Muscle of leg (tissue), 11 donors: ENCODE measurements around the gene PPP6R1. TPM values are rescaled to one million over a fixed set of nuclear protein-coding genes. Genes with fewer than 3 reads are reported as not detected.

Experiments
- DNase-seq: peaks from one replicate; pipeline ENCODE4 v3.0.0; 2013
- H3K27ac ChIP-seq: one replicate; pipeline ENCODE4 v1.5.1; 2013; ENCODE audit warnings: mild to moderate bottlenecking, low read length, control low read depth
- H3K27me3 ChIP-seq: one replicate; pipeline ENCODE4 v1.6.1; 2013; ENCODE audit warnings: low read length; ENCODE audit not compliant: control insufficient read depth, insufficient read depth
- H3K36me3 ChIP-seq: one replicate; pipeline ENCODE4 v1.6.1; 2013; ENCODE audit warnings: low read length; ENCODE audit not compliant: control insufficient read depth, insufficient read depth
- H3K4me1 ChIP-seq: one replicate; pipeline ENCODE4 v1.6.1; 2013; ENCODE audit warnings: low read length; ENCODE audit not compliant: control insufficient read depth, insufficient read depth
- H3K4me3 ChIP-seq: one replicate; pipeline ENCODE4 v1.5.1; 2013; ENCODE audit warnings: low read length, control low read depth
- H3K9me3 ChIP-seq: replicated peaks from 2 replicates; pipeline ENCODE4 v1.6.1; 2013; ENCODE audit warnings: low read depth, low read length; ENCODE audit not compliant: control insufficient read depth
- WGBS: methylation state at CpG from one replicate; pipeline ENCODE4 v1.1.5; 2013; ENCODE audit warnings: missing lambda C conversion rate; ENCODE audit not compliant: insufficient coverage; 5-methylcytosine and 5-hydroxymethylcytosine counted together
- polyA plus RNA-seq, 8 donors: library from polyadenylated mRNA; unstranded; fragments of 120-200 nt; gene quantifications; one replicate each; pipeline versions ENCODE4 v1.2.1 to v1.2.3, GENCODE V29; 2013; ENCODE audit warnings: inconsistent platforms in 1 of 8, low replicate concordance in 1 of 8; ENCODE audit not compliant: insufficient read length in 8 of 8, insufficient read depth in 1 of 8
- total RNA-seq: library from RNA; stranded (reverse); fragments of 120-200 nt; gene quantifications from one replicate; pipeline ENCODE4 v1.2.4, GENCODE V29; 2013

The PPP6R1 gene
- total and polyA plus RNA-seq, 9 donors: 12.5 to 37.2 (median 32.1) TPM

DNA sequence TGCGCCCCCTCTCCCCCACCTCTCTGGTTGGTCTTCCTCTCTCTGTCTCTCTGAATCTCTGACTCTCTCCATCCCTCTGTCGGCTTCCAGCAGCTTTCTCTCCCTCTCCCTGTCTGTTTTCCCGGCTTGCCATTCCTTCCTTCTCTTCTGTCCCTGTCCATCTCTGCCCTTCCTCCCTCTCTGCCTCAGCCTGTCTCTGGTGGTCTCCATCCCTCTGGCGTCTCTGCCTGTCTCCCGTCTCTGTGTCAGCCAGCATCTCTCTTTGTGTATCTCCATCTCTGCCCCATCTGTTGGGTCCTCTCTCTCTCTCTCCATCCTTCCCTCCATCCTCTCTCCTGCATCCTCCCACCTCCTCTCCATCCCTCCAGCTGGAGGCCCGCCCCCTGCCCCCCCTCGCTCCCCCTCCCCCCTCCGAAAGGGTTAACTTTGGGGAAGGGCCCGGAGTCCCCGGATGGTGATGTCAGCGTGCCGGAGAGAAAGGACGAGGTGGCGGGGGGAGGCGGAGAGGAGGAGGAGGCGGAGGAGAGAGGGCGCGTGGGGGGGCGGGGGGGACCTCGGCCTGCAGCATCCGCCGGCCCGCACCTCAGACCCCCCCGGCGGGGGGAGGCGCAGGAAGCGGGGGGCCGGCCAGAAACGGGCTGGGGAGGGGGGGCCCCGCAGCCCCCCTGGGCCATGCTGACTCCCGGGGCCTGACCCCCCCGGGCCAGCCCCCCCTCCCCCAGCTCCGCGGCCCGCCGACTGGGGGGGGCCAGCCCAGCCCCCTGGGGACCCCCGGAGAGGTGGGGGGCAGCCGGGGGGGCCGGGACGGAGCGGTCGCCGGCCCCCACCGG lies 24.9 kb upstream of the PPP6R1 start, which contains the start of gene BRSK1:
Gene BRSK1, plus strand, starts transcription at position 450 of the 830 bp plus-strand sequence. CDS start 446 bp downstream, outside the sequence.
- H3K27ac ChIP-seq: peak within 1 kb of the TSS; percentile 71
- H3K27me3 ChIP-seq: no peaks in the 10 kb centered on the region
- DNase-seq: peak; percentile 91
- peaks cover 26% of the 10 kb centered on the region for H3K4me1 ChIP-seq
- peaks cover 10% of the 10 kb centered on the region for H3K36me3 ChIP-seq
- peak within 1 kb of the TSS; percentile 33 for H3K4me3 ChIP-seq
- WGBS: 11% methylated on average over 12 of the region's 44 CpGs
- no peaks in the 10 kb centered on the region for H3K9me3 ChIP-seq

DNA sequence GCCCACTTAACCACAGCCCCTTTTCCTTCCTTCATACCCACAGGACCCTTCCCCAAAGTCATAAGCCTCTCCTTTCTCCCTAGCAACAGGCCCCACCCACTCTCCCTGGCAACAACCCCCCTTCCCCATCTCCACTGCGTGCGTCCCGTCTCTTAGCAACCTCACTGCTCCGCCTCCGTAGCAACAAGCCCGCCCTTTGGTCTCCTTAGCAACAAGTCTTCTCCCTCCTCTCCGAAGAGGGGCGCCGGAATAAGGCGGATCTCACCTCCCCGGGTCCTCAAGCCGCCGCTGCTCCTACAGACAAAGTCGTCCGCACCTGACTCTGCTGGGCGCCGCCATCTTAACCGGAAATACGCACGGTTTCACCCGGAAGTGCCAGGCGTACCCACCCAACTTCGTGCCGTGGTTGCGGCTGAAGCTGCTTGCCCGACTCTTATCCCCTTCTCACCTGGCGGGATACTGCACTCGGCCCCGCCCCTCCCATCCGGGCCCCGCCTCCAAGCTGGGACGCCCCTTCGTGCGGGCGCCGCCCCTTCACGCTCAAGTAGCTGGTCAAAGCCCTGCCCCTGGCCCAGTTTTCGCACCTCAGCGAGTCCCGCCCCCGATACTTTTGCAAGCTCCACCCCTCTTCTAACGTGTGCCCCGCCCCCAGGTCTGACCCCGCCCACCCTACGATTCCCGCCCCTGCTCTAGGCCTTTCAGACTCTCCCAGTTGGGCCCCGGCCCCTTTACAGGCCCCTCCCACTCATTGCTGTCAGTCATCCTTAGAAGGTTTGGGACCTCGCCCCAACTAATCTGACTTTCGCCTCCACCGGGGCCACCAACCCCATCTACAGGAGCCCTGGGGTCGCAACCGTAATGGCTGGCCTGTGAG lies 21.2 kb upstream of the PPP6R1 start, which contains the start of gene HSPBP1:
Gene HSPBP1, minus strand, starts transcription at position 341 of the 874 bp plus-strand sequence. CDS start 502 bp downstream, outside the sequence.
- Histone ChIP-seq H3K4me3 (peak within 1 kb of the TSS; percentile 95), H3K36me3 (peaks cover 23% of the 10 kb centered on the region), H3K4me1 (peaks cover 17% of the 10 kb centered on the region), H3K27ac (peak within 1 kb of the TSS; percentile 94), H3K9me3 (no peaks in the 10 kb centered on the region), H3K27me3 (no peaks in the 10 kb centered on the region)
- peak; percentile 96 for DNase-seq
- WGBS: under 1% methylated on average over 47 of the region's 52 CpGs

DNA sequence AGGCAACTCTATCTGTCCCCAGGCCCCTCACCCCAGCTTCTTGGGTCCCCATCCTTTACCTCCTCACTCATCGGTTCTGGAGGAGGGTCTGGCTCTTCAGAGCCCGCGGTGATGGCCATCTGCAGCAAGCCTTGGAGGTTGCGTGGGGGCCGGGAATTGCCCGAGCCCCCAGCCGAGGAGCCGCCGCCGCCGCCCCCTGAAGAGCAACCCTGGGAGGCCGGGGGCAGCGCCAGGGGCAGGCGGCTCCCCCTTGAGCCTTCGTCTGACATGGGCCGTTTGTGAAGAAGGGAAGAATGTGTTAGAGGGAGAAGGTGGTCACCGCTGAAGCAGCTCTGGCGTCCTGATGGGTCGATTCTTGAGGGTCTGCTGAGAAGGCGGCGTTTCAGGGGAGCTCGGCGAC lies 20.5 kb upstream of the PPP6R1 start:
- no peak for DNase-seq
- WGBS: 3% methylated on average over 17 of the region's 23 CpGs
- Histone ChIP-seq H3K4me1 (peaks cover 12% of the 10 kb centered on the region), H3K27me3 (no peaks in the 10 kb centered on the region), H3K36me3 (peaks cover 29% of the 10 kb centered on the region), H3K4me3 (peak overlapping the region; percentile 95), H3K27ac (peak overlapping the region; percentile 94), H3K9me3 (no peaks in the 10 kb centered on the region)

DNA sequence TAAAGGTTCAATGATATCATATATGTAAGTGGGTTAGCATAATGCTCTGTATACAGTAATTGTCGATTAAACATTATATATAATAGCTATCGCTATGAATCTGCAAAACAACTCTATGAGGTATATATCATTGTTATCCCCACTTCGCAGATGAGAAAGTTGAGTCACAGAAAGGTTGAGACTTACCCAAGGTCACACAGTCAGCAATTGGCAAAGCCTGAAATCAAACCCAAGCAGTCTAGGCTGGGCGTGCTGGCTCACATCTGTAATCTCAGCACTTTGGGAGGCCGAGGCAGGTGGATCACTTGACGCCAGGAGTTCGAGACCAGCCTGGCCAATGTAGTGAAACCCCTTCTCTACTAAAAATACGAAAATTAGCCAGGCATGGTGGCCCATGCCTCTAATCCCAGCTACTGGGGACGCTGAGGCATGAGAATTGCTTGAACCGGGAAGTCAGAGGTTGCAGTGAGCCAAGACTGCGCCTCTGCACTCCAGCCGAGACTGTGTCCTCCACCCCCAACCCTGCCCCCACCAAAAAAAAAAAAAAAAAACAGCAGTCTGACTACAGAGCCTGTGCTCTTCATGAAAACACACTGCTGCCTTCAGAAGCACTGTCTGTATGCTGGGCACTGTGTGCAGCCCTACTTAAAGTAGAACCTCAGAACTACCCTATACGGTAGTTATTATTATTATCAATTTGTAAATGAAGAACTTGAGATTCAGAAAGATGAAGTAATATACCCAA lies 19.7 kb upstream of the PPP6R1 start:
- H3K27me3 ChIP-seq: no peaks in the 10 kb centered on the region
- H3K36me3 ChIP-seq: peaks cover 35% of the 10 kb centered on the region
- no peaks in the 10 kb centered on the region for H3K9me3 ChIP-seq
- peaks cover 12% of the 10 kb centered on the region for H3K4me1 ChIP-seq
- no peak for DNase-seq
- H3K4me3 ChIP-seq: no peak overlapping the region
- no peak overlapping the region for H3K27ac ChIP-seq
- 72% methylated on average over 7 of the region's 13 CpGs for WGBS

DNA sequence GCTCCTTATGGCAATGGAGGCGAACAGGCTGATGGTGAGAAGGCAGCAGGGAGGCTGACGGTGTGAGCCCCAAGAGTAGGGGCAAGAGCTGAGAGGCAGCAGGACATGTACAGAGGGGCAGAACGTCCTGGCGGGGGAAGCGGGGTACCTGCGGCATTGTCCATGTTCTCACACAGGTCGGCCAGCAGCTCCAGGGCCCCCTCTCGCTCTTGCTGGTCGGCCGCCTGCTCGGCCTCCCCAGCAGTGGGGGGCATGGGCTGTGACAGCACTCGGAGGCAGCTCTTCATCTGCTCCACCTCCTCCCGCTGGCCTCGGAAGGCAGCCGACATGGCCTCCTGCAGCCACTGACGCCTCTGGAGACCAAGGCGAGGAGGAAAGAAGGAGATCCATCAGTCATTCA lies 18.7 kb upstream of the PPP6R1 start:
- H3K4me3 ChIP-seq: no peak overlapping the region
- DNase-seq: no peak
- 90% methylated on average over 15 of the region's 17 CpGs for WGBS
- H3K27me3 ChIP-seq: no peaks in the 10 kb centered on the region
- H3K4me1 ChIP-seq: peaks cover 12% of the 10 kb centered on the region
- H3K27ac ChIP-seq: no peak overlapping the region
- peaks cover 44% of the 10 kb centered on the region for H3K36me3 ChIP-seq
- no peaks in the 10 kb centered on the region for H3K9me3 ChIP-seq

DNA sequence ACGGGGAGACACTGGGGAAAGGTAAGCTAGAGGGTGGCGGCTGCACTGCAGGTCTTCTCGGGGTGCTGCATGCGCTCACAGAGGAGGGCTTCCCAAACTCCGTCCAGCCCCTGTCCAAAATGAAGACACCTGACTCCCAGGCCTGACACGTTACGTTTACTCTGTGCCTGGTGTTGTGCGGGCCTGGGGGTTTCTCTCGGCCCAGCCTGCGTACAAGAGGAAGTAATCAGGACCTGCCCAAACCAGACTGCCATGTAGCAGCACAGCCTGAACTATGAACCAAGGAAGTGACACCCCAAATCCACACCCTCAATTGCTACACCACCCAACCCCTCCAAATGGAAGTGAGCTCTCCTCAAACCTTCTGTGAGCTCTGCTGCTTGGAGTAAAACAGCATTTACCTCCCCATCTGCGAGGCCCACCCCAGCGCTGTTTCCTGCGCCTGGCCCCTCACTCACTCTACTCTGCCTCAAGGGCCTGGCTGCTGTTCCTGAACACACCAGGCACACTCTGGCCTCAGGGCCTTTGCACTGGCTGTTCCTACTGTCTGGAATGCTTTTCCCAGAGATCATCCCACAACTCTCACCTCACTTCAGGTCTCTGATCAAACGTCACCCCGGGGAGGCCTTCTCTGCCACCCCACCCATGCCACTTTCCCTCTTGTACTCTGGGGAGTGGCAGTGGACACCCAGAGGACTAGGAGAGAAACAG lies 18.1 kb upstream of the PPP6R1 start:
- Histone ChIP-seq H3K27ac (no peak overlapping the region), H3K36me3 (peaks cover 49% of the 10 kb centered on the region), H3K4me3 (no peak overlapping the region), H3K27me3 (no peaks in the 10 kb centered on the region), H3K9me3 (no peaks in the 10 kb centered on the region), H3K4me1 (peaks cover 12% of the 10 kb centered on the region)
- DNase-seq: no peak
- 95% methylated on average over 10 of the region's 15 CpGs for WGBS

DNA sequence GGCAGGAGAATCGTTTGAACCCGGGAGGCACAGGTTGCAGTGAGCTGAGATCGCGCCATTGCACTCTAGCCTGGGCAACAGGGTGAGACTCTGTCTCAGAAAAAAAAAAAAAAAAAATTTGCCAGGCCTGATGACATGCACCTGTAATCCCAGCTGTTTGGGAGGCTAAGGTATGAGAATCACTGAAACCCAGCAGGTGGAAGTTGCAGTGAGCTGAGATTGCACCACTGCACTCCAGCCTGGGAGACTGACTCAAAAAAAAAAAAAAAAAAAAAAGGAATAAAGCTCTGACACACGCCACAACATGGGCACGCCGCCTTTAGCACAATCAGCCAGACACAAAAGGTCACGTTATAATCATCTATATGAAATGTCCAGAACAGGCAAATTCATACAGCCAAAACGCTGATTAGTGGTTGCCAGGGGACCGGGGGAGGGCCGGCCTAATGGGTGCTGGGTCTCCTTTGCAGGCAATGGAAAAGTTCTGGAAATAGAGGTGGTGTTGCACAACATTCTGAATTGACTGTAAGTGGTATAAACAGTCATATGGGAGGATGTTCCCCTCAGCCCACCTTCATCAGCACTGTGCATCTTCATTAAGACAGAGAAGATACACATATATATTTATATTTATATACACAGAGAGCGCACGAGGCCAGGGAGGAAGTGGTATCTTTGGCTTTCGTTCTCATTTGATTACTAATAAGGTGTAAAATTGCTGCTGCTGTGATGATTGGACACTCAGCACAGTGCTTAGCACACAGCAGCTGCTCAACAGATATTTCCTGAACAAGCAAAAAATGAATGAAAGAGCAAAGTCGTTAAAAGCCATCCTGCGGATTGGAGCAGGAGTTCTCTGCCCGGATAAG lies 17.3 kb upstream of the PPP6R1 start:
- no peak for DNase-seq

DNA sequence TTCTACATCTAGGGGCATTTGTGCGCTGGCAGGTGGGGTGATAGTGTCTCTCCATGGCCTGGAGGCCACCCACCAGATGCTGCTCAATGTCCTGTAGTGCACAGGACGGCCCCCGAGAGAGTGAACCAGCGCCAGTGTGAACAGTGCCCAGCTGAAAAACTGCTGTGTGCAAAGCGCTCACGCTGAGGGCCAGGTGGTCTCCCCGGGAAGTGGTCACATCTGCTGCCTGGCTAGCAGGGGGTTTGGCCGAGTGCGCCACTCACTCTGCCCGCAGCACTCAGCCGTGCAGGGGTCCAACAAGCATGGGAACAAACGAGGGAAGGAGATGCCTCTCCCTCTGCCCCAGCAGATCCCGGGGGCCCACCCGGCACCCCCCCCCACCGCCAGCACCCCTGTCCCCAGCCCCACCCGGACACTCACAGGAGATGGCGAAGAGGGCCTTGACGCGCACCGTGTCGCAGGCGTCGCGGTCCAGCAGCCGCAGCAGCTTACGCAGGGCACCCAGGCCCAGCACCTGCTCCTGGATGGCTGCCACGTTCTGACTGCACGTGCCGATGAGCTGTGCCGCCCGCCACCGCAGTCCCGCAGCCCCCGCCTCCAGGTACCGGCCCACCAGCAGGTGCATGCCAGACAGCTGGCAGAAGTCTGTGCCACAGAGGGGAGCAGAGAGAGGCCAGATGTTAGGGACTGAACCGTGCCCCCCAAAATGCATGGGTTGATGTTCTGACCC lies 15.3 kb upstream of the PPP6R1 start:
- peaks cover 69% of the 10 kb centered on the region for H3K36me3 ChIP-seq
- H3K27ac ChIP-seq: no peak overlapping the region
- H3K4me3 ChIP-seq: no peak overlapping the region
- peaks cover 3% of the 10 kb centered on the region for H3K4me1 ChIP-seq
- 88% methylated on average over 29 of the region's 36 CpGs for WGBS
- H3K27me3 ChIP-seq: no peaks in the 10 kb centered on the region
- DNase-seq: no peak
- H3K9me3 ChIP-seq: no peaks in the 10 kb centered on the region

More for the DNA sequence above, 17.3 kb upstream of the PPP6R1 start:
- Histone ChIP-seq H3K4me3 (no peak overlapping the region), H3K9me3 (no peaks in the 10 kb centered on the region), H3K36me3 (peaks cover 56% of the 10 kb centered on the region), H3K4me1 (peaks cover 12% of the 10 kb centered on the region), H3K27ac (no peak overlapping the region), H3K27me3 (no peaks in the 10 kb centered on the region)
- WGBS: 83% methylated on average over 6 of the region's 17 CpGs
